Stimulated activated CD8-positive, alpha-beta memory T cell treated with anti-CD3 and anti-CD28 coated beads, Interleukin-4, amount 100 ng/mL, for 48 hours (primary cell): Measurements from ENCODE around the gene HTR2C.
"Not testable (repeated sequence)": the region's sequence is repeated elsewhere in the genome, so short reads cannot be mapped to it uniquely, and the experiment has no call there.

ENCODE experiments used
- DNase-seq: peaks from one replicate; pipeline ENCODE4 v3.0.0-alpha.2; 2020

Gene HTR2C

DNA sequence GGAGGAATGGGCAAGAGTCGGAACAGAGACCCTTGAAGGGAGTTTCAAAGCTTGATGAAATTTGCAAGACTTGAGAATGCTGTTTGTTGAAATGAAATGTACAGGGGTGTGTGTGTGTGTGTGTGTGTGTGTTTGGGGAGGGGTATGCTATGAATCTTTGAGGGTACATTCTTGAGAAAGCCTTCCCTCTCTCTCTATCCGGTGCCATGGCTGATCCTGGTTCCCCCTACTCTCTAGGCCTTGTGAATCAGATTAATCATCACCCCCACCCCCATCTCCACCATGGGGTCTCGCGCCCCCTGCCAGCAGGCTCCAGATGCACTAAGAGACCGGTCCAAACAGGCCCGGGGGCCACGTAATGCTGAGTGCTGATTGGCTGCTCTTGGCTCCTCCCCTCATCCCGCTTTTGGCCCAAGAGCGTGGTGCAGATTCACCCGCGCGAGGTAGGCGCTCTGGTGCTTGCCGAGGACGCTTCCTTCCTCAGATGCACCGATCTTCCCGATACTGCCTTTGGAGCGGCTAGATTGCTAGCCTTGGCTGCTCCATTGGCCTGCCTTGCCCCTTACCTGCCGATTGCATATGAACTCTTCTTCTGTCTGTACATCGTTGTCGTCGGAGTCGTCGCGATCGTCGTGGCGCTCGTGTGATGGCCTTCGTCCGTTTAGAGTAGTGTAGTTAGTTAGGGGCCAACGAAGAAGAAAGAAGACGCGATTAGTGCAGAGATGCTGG lies at the start of gene HTR2C:
Gene HTR2C (plus strand): TSS at position 441 of the 729 bp plus-strand sequence. CDS start 142,851 bp downstream, outside the sequence.
- DNase-seq: no peak

DNA sequence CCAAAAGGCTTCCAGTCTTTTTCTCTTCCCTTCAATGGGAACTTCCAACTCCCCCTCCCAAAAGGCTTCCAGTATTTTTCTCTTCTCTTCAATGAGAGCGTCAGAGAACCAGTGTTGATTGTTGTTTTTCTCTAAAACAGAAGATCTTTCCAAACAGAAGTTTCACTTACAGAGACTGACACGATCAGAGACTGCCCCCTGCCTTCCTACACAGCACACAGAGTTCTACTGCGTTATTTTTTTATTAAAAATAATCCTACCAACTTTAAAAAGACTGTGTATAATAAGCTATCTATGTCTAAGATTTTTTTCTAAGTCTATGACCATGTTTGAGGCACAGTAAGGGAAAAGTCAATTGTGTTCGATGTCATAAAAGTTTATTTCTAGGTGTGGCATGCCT lies 3.5 kb upstream of the HTR2C start:
- DNase-seq: no peak

DNA sequence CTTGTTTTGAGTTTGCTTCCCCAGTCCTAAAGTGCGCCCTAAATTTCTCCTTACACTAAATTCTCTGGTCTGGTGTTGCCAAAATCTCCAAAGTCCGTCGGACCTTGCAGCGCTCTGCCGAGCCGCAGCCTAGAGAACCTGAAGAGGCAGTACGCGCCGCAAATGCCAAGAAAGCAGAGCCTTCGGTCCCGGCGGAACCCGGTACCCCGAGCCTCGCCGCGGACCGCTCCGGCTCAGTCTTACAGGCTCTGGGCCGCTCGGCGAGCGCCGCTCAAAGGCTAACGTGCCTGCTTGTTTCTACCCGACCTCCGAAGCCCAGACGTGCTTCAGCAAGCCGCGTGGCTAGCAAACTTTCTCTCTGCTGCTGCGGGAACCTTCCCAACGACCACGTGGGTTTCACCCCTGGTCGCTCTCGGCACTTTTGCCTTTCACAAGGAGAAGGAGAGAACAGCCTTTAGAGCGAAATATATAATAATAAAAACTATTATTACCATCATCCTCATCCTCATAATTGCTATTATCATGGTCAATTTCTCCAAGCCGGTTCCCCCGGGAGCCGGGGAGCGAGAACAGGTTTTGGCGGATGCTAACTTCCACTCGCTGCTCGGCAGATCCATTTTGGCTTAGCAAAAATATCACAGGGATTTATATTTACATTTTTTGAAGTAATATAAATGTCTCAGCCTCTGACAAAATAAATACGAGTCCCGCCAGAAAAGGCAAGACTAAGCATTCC lies 2.2 kb upstream of the HTR2C start:
- no peak for DNase-seq

DNA sequence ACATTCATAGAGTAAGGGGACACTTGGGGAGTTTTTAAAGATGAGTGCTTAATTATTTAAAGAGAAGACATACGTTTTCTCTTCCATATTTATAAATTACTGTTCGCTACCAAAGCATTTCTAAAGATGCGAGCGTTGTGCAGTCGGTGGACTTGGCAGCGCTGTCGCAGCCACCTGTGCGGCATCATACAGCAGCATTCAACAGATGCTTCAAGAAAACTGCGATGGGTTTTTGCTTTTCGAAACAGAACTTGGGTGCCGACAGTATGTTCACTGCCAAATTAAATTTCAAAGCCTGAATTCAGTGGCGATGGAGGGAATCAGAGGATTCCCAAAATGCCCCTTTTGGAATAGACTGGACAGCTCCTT lies 1.6 kb upstream of the HTR2C start:
- DNase-seq: no peak

DNA sequence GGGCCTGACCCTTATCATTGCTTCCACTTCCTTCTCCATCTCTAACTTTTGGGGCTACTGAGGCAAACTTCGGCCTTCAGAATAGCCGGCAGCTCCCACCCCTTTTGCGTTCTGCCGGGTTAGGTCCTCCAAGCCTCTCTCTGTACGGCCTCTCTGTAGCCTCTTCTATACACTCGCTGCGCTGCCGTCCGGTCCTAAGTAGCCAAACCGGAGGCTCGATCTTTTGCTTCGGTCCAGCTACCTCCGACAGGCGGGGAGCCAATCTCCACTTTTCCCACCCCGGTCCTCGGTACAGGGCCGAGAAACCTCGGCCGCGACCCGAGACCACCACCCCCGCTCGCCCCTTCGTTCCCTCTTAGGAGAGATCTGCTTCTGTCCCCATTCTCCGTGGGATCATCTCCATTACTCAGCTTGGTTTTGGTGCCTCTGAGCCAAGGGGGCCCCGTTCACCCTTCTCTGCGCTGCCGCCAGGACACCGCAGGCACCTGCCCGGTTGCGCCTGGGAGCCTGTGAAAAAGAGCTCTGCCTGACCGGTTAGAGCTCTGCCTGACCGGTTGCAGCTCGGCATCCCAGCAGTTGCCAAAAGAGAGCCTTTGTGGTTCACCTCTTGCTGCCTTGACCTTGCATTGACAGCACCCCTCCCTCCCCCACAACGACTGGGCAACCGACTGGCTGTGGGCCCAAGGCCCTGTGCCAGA lies 1.0 kb upstream of the HTR2C start:
- DNase-seq: no peak

DNA sequence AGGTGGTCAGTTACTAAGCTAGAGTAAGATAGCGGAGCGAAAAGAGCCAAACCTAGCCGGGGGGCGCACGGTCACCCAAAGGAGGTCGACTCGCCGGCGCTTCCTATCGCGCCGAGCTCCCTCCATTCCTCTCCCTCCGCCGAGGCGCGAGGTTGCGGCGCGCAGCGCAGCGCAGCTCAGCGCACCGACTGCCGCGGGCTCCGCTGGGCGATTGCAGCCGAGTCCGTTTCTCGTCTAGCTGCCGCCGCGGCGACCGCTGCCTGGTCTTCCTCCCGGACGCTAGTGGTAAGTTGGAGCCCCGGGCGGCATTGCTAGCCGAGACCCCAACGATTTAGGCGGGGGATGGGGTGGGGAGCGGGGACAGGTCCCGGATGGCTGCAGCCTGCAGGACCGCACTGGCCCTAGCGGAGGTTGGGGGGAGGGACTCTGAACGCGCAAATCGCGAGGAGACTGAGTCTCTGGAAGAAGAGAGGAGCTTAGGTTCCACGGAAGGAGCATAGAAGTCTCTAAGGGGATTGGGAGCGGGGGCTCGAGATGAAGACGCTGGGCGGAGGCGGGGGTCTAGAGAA lies 573 bp downstream of the HTR2C start:
- no peak for DNase-seq

DNA sequence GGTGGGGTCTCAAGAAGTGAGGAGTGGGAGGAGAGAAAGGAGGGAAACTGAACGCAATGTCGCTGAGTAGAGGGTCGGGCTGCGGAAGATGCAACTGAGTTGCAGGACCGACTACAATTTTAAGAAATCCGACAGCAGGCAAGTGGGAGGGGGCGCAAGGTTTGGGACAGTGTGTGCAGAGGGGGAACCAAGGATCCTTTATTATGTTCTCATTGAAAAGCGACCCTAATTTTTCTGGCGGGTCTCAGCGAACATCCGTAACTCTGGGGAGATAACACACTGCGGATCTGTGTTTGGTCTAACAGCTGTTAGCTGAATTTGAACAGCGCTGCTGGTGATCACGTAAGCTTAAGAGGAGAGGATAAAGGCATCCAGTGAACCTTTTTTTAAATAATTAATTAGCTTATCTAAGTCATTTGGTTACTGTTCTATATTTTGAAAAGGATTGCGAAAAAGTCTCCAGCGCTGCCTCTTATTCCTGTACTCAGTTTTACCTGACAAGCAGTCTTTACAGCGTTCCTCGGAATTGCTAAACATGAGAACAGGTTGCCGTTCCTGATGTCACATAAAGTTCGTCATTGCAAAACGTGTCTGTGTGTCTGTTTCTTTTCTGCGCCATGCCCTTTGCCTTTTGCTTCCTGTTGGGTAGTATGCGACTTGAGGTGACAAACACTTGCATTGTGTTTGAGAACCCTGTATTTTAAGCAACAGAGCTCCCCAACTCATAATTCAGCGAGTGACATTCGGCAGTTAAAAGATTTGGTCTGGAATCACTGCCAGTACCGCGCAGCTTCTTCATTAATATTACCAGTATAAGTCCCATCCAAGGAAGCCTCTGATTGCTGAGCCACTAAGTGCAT lies 1.3 kb downstream of the HTR2C start:
- no peak for DNase-seq

DNA sequence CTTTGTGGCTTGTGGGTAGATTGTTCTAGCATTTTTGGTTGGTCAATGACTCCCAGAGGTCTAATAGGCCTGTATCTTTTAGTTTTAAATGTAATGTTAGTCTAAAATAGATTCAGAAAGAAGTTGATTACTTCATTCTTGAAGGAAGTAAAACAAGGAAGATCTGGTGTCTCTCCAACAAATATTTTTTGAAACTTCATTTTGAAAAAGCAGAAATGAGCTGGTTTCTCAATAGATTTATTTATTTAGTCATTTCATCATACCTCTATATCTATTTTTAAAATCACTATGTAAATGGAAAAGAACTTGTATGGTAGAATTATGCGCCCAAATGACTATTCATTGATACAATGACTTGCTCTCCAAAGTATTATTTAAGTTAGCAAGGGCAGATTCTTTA lies 7.2 kb downstream of the HTR2C start:
- no peak for DNase-seq

DNA sequence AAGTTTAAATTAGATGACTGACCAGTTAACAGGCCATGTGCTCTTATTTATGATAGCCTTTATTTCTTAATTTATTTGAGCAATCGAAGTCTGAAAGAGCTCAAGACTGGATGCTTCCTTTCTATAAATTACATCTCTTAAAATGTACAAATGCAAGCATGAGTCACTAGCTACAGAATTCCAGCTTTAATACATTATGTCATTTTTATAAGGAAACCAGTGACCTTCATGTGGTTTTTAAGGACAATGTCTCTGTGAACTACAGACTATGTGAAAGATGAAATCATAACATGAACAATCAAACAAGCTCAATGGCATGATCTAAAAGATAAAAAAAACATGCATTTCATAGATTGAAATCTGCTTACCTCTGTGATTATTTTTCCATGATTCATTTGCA lies 15.4 kb downstream of the HTR2C start:
- no peak for DNase-seq

DNA sequence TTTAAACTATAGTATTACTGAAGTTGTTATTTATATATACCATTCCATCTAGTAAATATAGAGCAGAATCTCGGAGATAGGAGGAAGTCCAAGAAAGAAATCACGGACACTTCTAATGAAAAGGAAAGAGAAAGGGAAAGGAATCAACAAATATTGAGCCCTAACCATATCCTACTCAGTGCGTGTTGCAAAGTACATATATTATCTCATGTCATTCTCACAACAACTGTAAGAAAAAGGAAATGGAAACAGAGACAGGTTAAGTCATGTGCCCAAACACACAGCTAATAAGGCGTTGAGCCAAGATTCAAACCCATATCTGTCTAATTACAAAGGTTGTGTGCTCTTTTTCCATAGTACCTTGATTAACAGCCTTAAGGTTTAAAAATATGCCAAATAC lies 16.0 kb downstream of the HTR2C start:
- DNase-seq: no peak

DNA sequence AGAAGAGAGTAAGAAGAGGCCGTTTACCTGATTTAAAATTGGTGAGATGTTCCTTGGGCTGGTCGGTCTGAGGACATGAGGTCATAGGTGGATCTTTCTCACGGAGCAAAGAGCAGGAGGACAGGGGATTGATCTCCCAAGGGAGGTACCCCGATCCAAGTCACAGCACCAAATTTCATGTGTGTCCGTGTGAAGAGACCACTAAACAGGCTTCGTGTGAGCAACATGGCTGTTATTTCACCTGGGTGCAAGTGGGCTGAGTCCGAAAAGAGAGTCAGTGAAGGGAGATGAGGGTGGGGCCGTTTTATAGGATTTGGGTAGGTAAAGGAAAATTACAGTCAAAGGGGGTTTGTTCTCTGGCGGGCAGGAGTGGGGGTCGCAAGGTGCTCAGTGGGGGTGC lies 22.7 kb downstream of the HTR2C start:
- not testable (repeated sequence) for DNase-seq

DNA sequence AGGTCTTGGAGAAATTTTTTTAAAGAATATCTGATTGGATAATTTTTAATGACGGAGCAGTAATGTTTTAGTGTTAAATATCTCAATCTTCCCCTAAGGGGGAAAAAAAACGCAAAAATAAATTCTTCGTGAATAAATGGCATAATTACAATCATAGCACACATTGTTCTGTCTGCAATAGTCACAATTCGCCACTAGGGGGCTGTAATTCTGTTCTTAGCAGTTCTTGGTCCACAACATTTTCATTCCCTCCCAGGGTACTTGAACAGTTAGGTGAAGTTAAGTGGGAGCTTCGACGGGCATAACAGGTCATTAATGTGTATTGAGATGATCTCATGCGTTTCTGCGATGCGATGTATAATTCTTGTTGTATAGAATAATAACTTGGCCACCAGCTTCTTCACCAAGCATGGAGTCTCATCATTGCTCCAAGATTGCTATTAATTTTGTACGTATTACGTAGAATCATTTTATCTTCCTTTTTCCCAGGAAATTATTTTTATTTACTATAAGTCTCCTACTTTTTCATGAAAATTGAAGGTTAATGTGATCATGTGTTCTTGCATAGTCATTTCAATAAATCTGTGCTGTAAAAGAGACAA lies 27.2 kb downstream of the HTR2C start:
- peak; percentile 27 for DNase-seq

DNA sequence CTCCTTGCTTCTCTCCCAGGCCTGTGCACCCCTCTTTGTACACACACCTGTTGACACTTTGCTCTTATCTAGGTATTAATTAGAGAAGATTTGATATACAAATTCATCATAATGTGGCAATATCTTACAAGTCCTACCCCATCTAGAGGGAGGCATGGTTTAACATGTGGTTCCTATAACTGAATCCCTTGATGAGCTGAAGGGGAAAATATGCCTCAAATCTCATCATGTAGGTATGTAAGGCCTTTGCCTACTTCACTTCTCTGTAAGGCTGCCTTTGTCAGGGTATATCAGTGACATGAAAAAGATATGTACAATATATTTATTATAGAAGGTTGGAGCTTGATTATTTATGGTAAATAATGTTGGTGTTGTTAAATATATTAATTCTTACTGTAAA lies 31.9 kb downstream of the HTR2C start:
- DNase-seq: no peak

DNA sequence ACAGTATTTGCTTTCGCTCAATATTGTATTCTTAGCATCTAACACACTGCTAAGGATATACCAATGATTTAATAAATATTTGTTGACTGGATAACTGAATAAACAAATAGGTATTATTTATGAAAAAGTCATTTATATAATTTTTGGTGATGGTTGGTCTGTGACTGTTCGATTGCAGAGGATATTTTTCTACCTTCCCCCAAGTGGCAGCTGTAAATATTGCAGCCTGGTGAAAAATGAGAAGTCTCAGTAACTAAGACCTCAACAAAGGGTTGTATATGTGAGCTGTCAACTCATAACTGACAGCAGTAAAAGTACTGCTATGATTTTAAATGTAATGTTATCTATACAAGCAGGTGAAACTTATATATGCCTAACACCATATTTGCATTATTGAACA lies 36.0 kb downstream of the HTR2C start:
- no peak for DNase-seq

DNA sequence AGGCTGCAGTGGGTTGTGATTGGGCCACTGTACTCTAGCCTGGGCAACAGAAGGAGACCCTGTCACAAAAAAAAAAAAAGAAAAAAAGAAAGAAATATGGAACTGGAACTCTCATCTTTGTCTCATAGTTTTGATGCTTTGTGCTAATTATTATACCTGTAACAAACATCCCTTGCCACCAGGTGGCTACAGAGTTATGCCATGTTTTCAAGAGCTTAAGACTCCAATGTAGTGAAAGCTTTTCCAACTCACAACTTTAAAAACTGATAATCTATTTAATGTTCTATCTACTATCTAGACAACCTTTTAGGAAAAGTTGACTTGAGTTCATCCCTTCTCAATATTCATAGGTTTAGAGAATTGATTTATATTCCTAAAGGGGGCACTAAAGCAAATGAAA lies 42.4 kb downstream of the HTR2C start:
- DNase-seq: no peak

DNA sequence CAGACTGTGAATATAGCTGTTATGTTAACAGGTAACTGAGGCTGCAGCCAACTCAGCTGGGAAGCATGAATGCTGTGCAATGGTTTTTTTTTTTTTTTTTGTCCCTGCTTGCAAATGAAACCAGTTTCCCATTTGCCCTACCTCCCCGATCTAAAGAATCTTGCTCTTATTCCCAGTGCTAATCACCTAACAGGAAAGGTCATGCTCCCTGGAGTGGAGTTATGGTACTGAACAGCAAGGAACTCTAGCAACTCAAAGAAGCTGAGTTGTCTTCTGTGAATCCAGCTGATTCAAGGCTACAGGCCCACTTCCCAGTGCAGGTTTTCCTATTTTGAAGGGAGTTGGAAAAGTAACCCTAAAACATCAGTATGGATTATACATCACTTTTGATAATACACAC lies 52.1 kb downstream of the HTR2C start:
- DNase-seq: no peak

DNA sequence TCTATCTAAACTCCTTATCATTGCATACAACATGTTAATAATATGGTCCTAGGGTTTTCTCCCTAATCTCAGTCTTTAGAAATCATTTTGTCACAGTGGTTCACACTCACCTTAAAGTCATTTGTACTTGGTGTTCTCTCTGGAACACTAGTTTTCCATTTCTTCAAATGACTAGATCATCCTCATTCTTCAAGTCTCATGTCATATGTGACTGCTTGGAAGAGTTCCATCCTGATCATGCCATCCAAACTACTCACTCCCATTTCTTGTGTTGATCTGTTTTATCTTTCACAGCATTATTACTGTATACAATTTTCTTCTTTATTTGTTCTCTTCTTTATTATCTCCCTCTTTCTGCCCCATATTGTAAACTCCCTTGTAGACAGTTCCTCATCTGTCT lies 66.5 kb downstream of the HTR2C start:
- no peak for DNase-seq

DNA sequence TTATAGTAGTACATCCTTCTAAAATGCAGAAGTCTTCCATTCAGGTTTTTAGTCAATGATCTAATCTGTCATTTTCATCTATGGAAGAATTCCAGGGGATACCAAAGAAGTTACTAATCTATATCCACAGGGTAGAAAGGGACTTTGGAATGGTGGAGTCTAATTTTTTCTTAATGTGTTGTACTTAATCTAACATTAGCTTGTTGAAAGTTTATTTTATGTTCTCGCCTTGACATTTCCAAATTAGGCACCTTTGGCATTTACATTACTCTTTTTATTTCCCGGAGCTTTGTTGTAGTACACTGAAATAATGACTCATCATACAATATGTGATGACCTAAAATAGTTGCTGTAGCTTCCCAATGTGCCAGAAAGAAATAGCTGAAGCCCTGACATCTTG lies 91.5 kb downstream of the HTR2C start:
- no peak for DNase-seq

DNA sequence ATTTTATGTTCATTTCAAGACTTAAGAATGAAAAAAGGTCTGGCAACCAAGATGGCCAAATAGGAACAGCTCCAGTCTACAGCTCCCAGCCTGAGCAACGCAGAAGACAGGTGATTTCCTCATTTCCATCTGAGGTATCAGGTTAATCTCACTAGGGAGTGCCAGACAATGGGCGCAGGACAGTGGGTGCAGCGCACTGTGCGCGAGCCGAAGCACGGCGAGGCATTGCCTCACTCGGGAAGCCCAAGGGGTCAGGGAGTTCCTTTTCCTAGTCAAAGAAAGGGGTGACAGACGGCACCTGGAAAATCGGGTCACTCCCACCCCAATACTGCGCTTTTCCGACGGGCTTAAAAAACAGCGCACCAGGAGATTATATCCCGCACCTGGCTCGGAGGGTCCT lies 116.6 kb downstream of the HTR2C start:
- DNase-seq: not testable (repeated sequence)

DNA sequence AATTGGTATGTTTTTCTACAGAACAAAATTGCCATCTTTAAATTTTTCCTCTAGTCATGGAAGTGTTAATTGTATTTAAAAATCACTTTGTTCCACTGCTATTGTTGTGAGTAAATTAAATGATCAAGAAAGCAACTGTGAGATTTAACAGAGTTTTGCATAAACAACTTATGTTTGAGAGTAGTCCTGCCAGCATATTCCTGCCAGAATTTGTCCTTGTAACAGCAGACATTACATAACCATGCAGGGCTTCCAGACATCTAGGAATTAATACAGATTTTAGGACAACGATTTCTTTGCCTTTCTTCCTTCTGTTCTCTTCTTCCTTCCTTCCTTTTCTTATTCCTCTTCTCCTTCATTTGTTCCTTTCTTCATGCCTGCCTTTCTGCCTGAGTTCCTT lies 125.5 kb downstream of the HTR2C start:
- no peak for DNase-seq

DNA sequence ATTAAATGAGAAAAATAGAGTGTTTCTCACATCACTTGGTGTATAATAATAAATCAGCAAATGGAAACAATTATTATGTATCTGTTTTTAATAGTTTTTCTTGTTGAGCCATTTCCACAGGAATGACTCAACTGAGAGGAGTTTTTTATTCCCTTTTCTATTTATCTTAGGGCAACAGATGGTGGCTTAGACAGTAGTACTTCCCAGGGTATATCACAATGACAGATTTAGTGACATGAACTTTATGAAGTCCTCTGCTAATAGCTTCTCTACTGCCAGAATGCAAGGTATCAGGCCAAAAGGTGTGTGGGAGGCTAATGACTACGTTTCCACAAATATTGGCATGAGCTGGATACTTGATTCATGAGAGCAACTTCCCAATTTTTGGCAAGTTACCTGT lies 126.7 kb downstream of the HTR2C start:
- DNase-seq: no peak

DNA sequence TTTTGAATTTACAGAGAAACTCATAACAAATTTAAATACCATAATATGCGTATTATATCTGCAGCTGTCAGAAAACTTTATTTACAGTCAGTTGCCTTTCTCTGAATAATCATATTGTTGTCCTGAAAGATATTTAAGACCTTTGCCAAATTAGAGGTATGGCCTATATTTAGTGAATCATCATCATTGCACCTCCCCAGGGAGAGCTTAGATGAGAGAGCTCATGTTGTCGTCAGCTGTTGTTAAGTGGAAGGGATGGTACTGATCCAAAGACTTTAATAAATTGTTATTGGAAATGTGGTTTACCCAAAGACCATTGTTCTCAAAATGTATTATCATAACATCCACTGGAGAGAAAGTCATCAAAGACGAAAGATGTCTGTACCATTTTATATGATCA lies 128.6 kb downstream of the HTR2C start:
- no peak for DNase-seq
